Neuronal stem cell (in vitro differentiated cells): ENCODE results near the gene DTX1.

Experiments
- DNase-seq: peaks from one replicate; pipeline ENCODE4 v3.0.0-alpha.2; 2013; ENCODE audit warnings: low spot score
- H2AFZ ChIP-seq: one replicate; pipeline ENCODE4 v1.6.1; 2013; ENCODE audit warnings: mild to moderate bottlenecking, low read length, inconsistent platforms
- H2AK5ac ChIP-seq: 2 replicates; pipeline ENCODE4 v1.6.1; 2013; ENCODE audit warnings: low read depth, mild to moderate bottlenecking, inconsistent platforms, low read length, moderate library complexity, mixed read lengths
- H2BK120ac ChIP-seq: 2 replicates; pipeline ENCODE4 v1.6.1; 2013; ENCODE audit warnings: low read depth, mild to moderate bottlenecking, inconsistent platforms, low read length, moderate library complexity, mixed read lengths
- H2BK12ac ChIP-seq: one replicate; pipeline ENCODE4 v1.6.1; 2013; ENCODE audit warnings: low read length, inconsistent platforms
- H2BK15ac ChIP-seq: 2 replicates; pipeline ENCODE4 v1.6.1; 2013; ENCODE audit warnings: mild to moderate bottlenecking, low read length, inconsistent platforms, mixed read lengths
- H2BK5ac ChIP-seq: one replicate; pipeline ENCODE4 v1.6.1; 2013; ENCODE audit warnings: inconsistent platforms, mild to moderate bottlenecking, low read length, moderate library complexity
- H3K14ac ChIP-seq: one replicate; pipeline ENCODE4 v1.6.1; 2013; ENCODE audit warnings: low read length, inconsistent platforms
- H3K18ac ChIP-seq: 2 replicates; pipeline ENCODE4 v1.6.1; 2013; ENCODE audit warnings: low read length, inconsistent platforms
- H3K23ac ChIP-seq: 2 replicates; pipeline ENCODE4 v1.6.1; 2013; ENCODE audit warnings: low read depth, mild to moderate bottlenecking, mixed read lengths, low read length, inconsistent platforms; ENCODE audit not compliant: poor library complexity
- H3K27ac ChIP-seq: replicated peaks from 3 replicates; pipeline ENCODE4 v1.5.1; 2013; ENCODE audit warnings: low read length, inconsistent platforms
- H3K27me3 ChIP-seq, 3 experiments: 2 replicates each; pipeline ENCODE4 v1.6.1; 2013; ENCODE audit warnings: low read length in 3 of 3, mild to moderate bottlenecking in 2 of 3, inconsistent platforms in 1 of 3, low read depth in 1 of 3, mixed read lengths in 1 of 3, moderate library complexity in 1 of 3; ENCODE audit not compliant: control insufficient read depth in 3 of 3, insufficient read depth in 3 of 3
- H3K36me3 ChIP-seq, 2 donors: replicated peaks in 1 of 2; 2 replicates each; pipeline ENCODE4 v1.6.1; 2013; ENCODE audit warnings: low read length in 2 of 2; ENCODE audit not compliant: control insufficient read depth in 2 of 2, insufficient read depth in 2 of 2
- H3K4ac ChIP-seq: 2 replicates; pipeline ENCODE4 v1.6.1; 2013; ENCODE audit warnings: inconsistent platforms, mild to moderate bottlenecking, low read length, moderate library complexity
- H3K4me1 ChIP-seq, 2 donors: 1 replicate in 1 of 2; 2 replicates in 1 of 2; pipeline ENCODE4 v1.6.1; 2013; ENCODE audit warnings: low read length in 2 of 2, low read depth in 1 of 2; ENCODE audit not compliant: control insufficient read depth in 2 of 2, insufficient read depth in 1 of 2
- H3K4me2 ChIP-seq: one replicate; pipeline ENCODE4 v1.6.1; 2013; ENCODE audit warnings: mild to moderate bottlenecking, low read length, inconsistent platforms; ENCODE audit not compliant: insufficient read depth, poor library complexity, severe bottlenecking
- H3K4me3 ChIP-seq, 2 donors: 2 replicates each; pipeline ENCODE4 v1.5.1; 2013; ENCODE audit warnings: low read length in 2 of 2, mild to moderate bottlenecking in 2 of 2, inconsistent platforms in 1 of 2, moderate library complexity in 1 of 2
- H3K79me1 ChIP-seq: one replicate; pipeline ENCODE4 v1.6.1; 2013; ENCODE audit warnings: low read depth, mild to moderate bottlenecking, inconsistent platforms, low read length, moderate library complexity
- H3K9ac ChIP-seq: one replicate; pipeline ENCODE4 v1.6.1; 2013; ENCODE audit warnings: mild to moderate bottlenecking, low read depth, low read length, inconsistent platforms; ENCODE audit not compliant: poor library complexity
- H3K9me3 ChIP-seq, 2 donors: replicated peaks in 1 of 2; 2 replicates each; pipeline versions ENCODE3 to v1.6.1; 2013; ENCODE audit warnings: low read length in 2 of 2, mild to moderate bottlenecking in 2 of 2, inconsistent platforms in 1 of 2, low read depth in 1 of 2, mixed read lengths in 1 of 2, moderate library complexity in 1 of 2; ENCODE audit not compliant: control insufficient read depth in 2 of 2, insufficient read depth in 1 of 2
- H4K8ac ChIP-seq: one replicate; pipeline ENCODE4 v1.6.1; 2013; ENCODE audit warnings: low read depth, mild to moderate bottlenecking, inconsistent platforms, low read length, moderate library complexity
- H4K91ac ChIP-seq: one replicate; pipeline ENCODE4 v1.6.1; 2013; ENCODE audit warnings: low read length, low read depth, mild to moderate bottlenecking, inconsistent platforms; ENCODE audit not compliant: poor library complexity
- WGBS, 2 donors: extraction: QIAGEN DNeasy Blood & Tissue Kit; methylation state at CpG; one replicate each; pipeline ENCODE4 v1.1.7; 2013; ENCODE audit warnings: missing lambda C conversion rate in 2 of 2, mixed read lengths in 1 of 2; ENCODE audit not compliant: insufficient read length in 2 of 2, insufficient replicate concordance in 1 of 2; ENCODE audit errors: extremely low coverage in 2 of 2; 5-methylcytosine and 5-hydroxymethylcytosine counted together

DTX1 gene

DNA sequence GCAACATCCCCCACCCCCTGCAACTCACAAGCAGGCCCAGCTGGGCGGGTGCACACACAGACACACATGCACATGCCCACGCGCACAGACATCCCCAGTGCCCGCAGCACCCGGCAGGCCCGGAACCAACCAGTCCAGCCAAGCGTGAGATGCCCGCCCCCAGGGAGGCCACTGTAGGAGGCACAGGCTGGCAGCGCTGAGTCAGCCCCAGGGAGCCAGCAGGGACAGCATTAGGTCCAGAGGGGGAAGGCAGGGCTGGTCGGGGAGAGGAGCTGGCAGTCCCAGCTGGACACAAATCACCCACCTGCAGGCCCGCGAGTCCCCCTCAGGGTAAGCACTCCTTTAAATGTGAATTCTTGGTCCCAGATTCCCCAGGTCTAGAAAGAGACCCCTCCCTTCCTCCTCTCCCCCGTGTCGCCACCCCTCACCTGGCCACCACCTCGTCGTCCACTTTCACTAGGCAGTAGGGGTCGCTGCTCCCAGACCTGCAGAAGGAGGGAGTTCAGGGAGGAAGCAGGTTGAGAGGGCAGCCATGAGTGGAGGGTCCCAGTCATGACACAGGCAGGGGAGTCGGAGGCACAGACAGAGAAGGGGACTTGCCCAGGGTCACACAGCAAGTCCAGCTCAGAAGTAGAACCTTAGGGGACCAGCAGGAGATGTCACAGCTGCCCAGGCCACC is 74.1 kb downstream of the DTX1 start:
- peaks cover 0 to 3% of the 10 kb centered on the region in 2 donors for H3K4me1 ChIP-seq
- no peak overlapping the region for H2BK120ac ChIP-seq
- H2BK12ac ChIP-seq = peak overlapping the region; percentile 75
- peak overlapping the region in 1 of 2 donors; percentile 59 for H3K4me3 ChIP-seq
- peak overlapping the region; percentile 98 for H2AK5ac ChIP-seq
- H3K27ac ChIP-seq = no peak overlapping the region
- no peak overlapping the region for H2AFZ ChIP-seq
- peaks cover 3 to 59% (median 14%) of the 10 kb centered on the region in 3 experiments for H3K27me3 ChIP-seq
- no peaks in the 10 kb centered on the region for H3K36me3 ChIP-seq
- no CpG with 5 or more reads among the region's 18 CpGs for WGBS, 2 donors
- no peak overlapping the region for H3K4ac ChIP-seq
- peaks cover 4% of the 10 kb centered on the region for H3K79me1 ChIP-seq
- H3K9ac ChIP-seq = no peak overlapping the region
- H2BK15ac ChIP-seq = peak overlapping the region; percentile 67
- no peak overlapping the region for H3K4me2 ChIP-seq
- H3K18ac ChIP-seq = peak overlapping the region; percentile 72
- H3K9me3 ChIP-seq = no peaks in the 10 kb centered on the region
- H4K91ac ChIP-seq = no peak overlapping the region
- H4K8ac ChIP-seq = no peak overlapping the region
- peak overlapping the region; percentile 80 for H3K23ac ChIP-seq
- no peak overlapping the region for H2BK5ac ChIP-seq
- H3K14ac ChIP-seq = no peak overlapping the region
- DNase-seq = no peak

DNA sequence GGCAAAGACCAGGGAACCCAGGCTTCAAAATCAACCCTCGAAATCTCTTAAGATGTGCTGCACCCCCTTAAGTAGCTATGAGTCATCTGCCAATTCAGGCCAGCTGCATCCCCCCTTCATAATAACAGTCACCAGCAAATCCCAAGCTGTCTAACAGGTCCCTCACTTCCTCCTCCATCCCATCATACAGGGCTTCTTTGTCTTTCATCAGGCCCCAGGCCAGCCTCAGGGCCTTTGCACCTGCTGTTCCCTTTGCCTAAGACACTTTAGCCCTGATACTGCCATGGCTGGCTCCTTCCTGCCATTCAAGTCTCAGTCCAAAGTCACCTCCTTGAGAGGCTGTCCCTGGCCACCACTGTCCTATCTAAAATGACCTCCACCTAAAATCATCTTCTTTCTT is 75.0 kb downstream of the DTX1 start:
- H3K18ac ChIP-seq = no peak overlapping the region
- H3K36me3 ChIP-seq = no peaks in the 10 kb centered on the region
- no peak overlapping the region for H3K14ac ChIP-seq
- no peak overlapping the region for H2BK15ac ChIP-seq
- no peak overlapping the region for H2BK12ac ChIP-seq
- H2BK120ac ChIP-seq = no peak overlapping the region
- no peak overlapping the region for H3K4ac ChIP-seq
- H3K27me3 ChIP-seq = peaks cover 3 to 68% (median 18%) of the 10 kb centered on the region in 3 experiments
- no CpG with 5 or more reads among the region's 1 CpG for WGBS, 2 donors
- H3K23ac ChIP-seq = no peak overlapping the region
- H3K79me1 ChIP-seq = peaks cover 4% of the 10 kb centered on the region
- H3K4me1 ChIP-seq = peaks cover 0 to 7% of the 10 kb centered on the region in 2 donors
- H2BK5ac ChIP-seq = no peak overlapping the region
- DNase-seq = no peak
- no peak overlapping the region for H4K8ac ChIP-seq
- H2AFZ ChIP-seq = no peak overlapping the region
- no peak overlapping the region for H3K9ac ChIP-seq
- H4K91ac ChIP-seq = no peak overlapping the region
- H3K27ac ChIP-seq = no peak overlapping the region
- no peak overlapping the region for H3K4me3 ChIP-seq
- H3K4me2 ChIP-seq = no peak overlapping the region
- no peaks in the 10 kb centered on the region for H3K9me3 ChIP-seq
- H2AK5ac ChIP-seq = peak overlapping the region; percentile 27

DNA sequence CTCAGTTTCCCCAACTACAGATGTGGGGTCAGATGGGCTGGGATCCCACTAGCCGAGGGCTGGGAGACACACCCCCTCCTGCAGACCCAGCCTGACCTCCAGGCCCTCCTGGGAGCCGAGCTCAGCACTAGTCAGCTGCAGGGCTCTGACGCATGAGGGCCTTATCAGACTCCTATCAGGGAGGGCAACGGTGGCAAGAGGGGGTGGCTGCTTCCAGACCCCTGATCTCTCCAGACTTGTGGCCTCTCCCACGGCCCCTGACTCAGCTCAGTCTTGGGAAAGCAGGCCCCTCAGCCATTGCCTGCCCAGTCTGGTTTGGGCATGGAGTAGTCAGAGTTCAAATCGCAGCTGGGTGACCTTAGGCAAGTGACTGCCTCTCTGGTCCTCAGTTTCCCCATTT is 76.5 kb downstream of the DTX1 start:
- Histone ChIP-seq H3K4me3 (no peak overlapping the region), H2AFZ (no peak overlapping the region), H2BK5ac (no peak overlapping the region), H2BK120ac (no peak overlapping the region), H3K23ac (no peak overlapping the region), H3K18ac (peak overlapping the region; percentile 27), H3K79me1 (peaks cover 4% of the 10 kb centered on the region), H3K27me3 (peaks cover 3 to 70% (median 19%) of the 10 kb centered on the region in 3 experiments), H4K91ac (no peak overlapping the region), H4K8ac (no peak overlapping the region), H3K9me3 (no peaks in the 10 kb centered on the region), H3K4me2 (no peak overlapping the region), H3K14ac (no peak overlapping the region), H3K4me1 (peaks cover 0 to 7% of the 10 kb centered on the region in 2 donors), H2BK15ac (peak overlapping the region; percentile 86), H2AK5ac (peak overlapping the region; percentile 79), H3K4ac (no peak overlapping the region), H3K9ac (no peak overlapping the region), H2BK12ac (no peak overlapping the region), H3K27ac (no peak overlapping the region), H3K36me3 (no peaks in the 10 kb centered on the region)
- no peak for DNase-seq
- WGBS, 2 donors = no CpG with 5 or more reads among the region's 6 CpGs

DNA sequence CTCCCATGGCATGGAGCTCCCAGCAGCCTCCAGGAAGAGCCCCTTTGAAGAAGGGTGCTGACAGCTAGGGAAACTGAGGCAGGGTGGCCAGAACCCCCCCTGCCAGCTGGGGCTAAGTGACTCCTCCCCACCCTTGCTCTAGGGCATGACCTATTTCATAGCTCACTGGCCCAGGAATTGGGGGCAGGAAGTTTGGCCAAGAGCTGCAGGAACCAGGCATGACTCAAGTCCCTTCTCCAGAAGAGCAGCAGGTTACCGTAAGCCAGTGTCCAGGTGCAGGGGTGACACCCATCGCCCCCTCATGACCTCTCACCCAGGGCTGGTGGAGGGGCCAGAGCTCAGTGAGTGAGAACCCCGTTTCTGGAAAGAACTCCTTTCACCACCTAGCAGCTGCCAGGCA is 77.1 kb downstream of the DTX1 start:
- H3K14ac ChIP-seq = no peak overlapping the region
- no peak overlapping the region for H2BK12ac ChIP-seq
- no peak overlapping the region for H3K4me3 ChIP-seq
- H2AK5ac ChIP-seq = peak overlapping the region; percentile 41
- no CpG with 5 or more reads among the region's 3 CpGs for WGBS, 2 donors
- no peak overlapping the region for H2BK120ac ChIP-seq
- no peak for DNase-seq
- H2BK15ac ChIP-seq = no peak overlapping the region
- peaks cover 0 to 7% of the 10 kb centered on the region in 2 donors for H3K4me1 ChIP-seq
- no peak overlapping the region for H2BK5ac ChIP-seq
- H3K79me1 ChIP-seq = peaks cover 4% of the 10 kb centered on the region
- H2AFZ ChIP-seq = no peak overlapping the region
- no peak overlapping the region for H4K8ac ChIP-seq
- H3K23ac ChIP-seq = no peak overlapping the region
- no peaks in the 10 kb centered on the region for H3K9me3 ChIP-seq
- peak overlapping the region; percentile 49 for H3K18ac ChIP-seq
- no peak overlapping the region for H3K4me2 ChIP-seq
- H3K4ac ChIP-seq = no peak overlapping the region
- no peak overlapping the region for H3K9ac ChIP-seq
- no peak overlapping the region for H3K27ac ChIP-seq
- H4K91ac ChIP-seq = no peak overlapping the region
- H3K27me3 ChIP-seq = peaks cover 3 to 69% (median 20%) of the 10 kb centered on the region in 3 experiments
- no peaks in the 10 kb centered on the region for H3K36me3 ChIP-seq
